MCF 10A (cell line): ENCODE data around the gene CCDC148. TPM values are rescaled to one million over a fixed set of nuclear protein-coding genes. Genes with fewer than 3 reads are reported as not detected.

Experiments used
- BruUV-seq: library from RNA; stranded (reverse); fragments of 400-500 nt; replicated peaks from 2 replicates; lab custom pipeline; 2021; lab: Mats Ljungman, UMichigan
- CTCF ChIA-PET: fragments of 300-600 bp; sonication (Branson Sonifier 250); formaldehyde crosslinking; extraction: SDS; loops from one replicate; lab custom pipeline; 2021; ENCODE audit warnings: antibody characterized with exemption, inconsistent platforms; lab: Yijun Ruan, JAX
- POLR2A ChIA-PET: fragments of 300-600, 350-650 bp; sonication (Branson Sonifier 250); formaldehyde crosslinking; extraction: SDS; loops from one replicate; lab custom pipeline; 2020; ENCODE audit warnings: antibody characterized with exemption, inconsistent platforms; lab: Yijun Ruan, JAX
- DNase-seq: peaks from one replicate; pipeline ENCODE4 v3.0.0-alpha.2; 2018; ENCODE audit not compliant: unreplicated experiment
- H3K27ac Mint-ChIP-seq: one replicate; pipeline ENCODE4 v1.8.0; 2022; ENCODE audit warnings: mild to moderate bottlenecking, low read depth, mixed read lengths; ENCODE audit not compliant: unreplicated experiment
- H3K27me3 Mint-ChIP-seq: one replicate; pipeline ENCODE4 v1.8.0; 2022; ENCODE audit warnings: mixed read lengths; ENCODE audit not compliant: insufficient read depth, unreplicated experiment
- H3K36me3 Mint-ChIP-seq: one replicate; pipeline ENCODE4 v1.8.0; 2022; ENCODE audit warnings: mild to moderate bottlenecking, moderate library complexity, mixed read lengths; ENCODE audit not compliant: insufficient read depth, unreplicated experiment
- H3K4me1 Mint-ChIP-seq: one replicate; pipeline ENCODE4 v1.8.0; 2022; ENCODE audit warnings: mixed read lengths; ENCODE audit not compliant: insufficient read depth, unreplicated experiment
- H3K4me3 Mint-ChIP-seq: one replicate; pipeline ENCODE4 v1.8.0; 2022; ENCODE audit warnings: mild to moderate bottlenecking, moderate library complexity, mixed read lengths; ENCODE audit not compliant: unreplicated experiment
- H3K9me3 Mint-ChIP-seq: one replicate; pipeline ENCODE4 v1.8.0; 2022; ENCODE audit warnings: mixed read lengths; ENCODE audit not compliant: unreplicated experiment
- CTCF ChIP-seq: fragments of 200-600 bp; IDR thresholded peaks from one replicate; pipeline ENCODE4 v1.8.0; 2022; ENCODE audit warnings: antibody characterized with exemption, mild to moderate bottlenecking; ENCODE audit not compliant: unreplicated experiment
- intact Hi-C: fragments of 100-400 bp; cut with micrococcal nuclease; formaldehyde crosslinking; loops from 2 replicates; pipeline ENCODE4 v1.14.1; 2022
- total RNA-seq: library from RNA; stranded (reverse); gene quantifications from 2 replicates; pipeline ENCODE4 v1.2.3, GENCODE V29; 2022

Gene CCDC148
- total RNA-seq, 1 experiment from 2014 or later, result 0.51 TPM

- POLR2A ChIA-PET, result no interaction called here
- no peak for DNase-seq
- no peak for TF ChIP-seq CTCF
- Mint-ChIP-seq H3K4me3 (no peak overlapping the region), H3K27me3 (no peaks in the 10 kb centered on the region), H3K27ac (no peak overlapping the region), H3K36me3 (peaks cover 8% of the 10 kb centered on the region), H3K4me1 (peaks cover 26% of the 10 kb centered on the region), H3K9me3 (no peaks in the 10 kb centered on the region)
- CTCF ChIA-PET, result no interaction called here
- no TSS peak for BruUV-seq
- intact Hi-C loops, result no loop called here
Observed at GRCh38 chr2:158495175-158495574, 38.6 kb upstream of the CCDC148 start.

- Mint-ChIP-seq H3K27ac (peak overlapping the region; percentile 36), H3K36me3 (no peaks in the 10 kb centered on the region), H3K27me3 (no peaks in the 10 kb centered on the region), H3K9me3 (no peaks in the 10 kb centered on the region), H3K4me3 (no peak overlapping the region), H3K4me1 (peaks cover 37% of the 10 kb centered on the region)
- DNase-seq, result no peak
- no TSS peak for BruUV-seq
- intact Hi-C loops, result no loop called here
- POLR2A ChIA-PET, result interaction anchor here (0.6 to 1.2 kb wide), 3 partner anchors 13 to 82 kb away, joined by 3 read pairs; no protein-coding TSS in a partner anchor
- TF ChIP-seq CTCF, result no peak
- CTCF ChIA-PET, result interaction anchor here (0.9 to 1.0 kb wide), 2 partner anchors 19 to 461 kb away, joined by 3 read pairs; no protein-coding TSS in a partner anchor
Observed at GRCh38 chr2:158493458-158493857, 36.9 kb upstream of the CCDC148 start.

GRCh38 chr2:158491072-158491471 lies 34.5 kb upstream of the CCDC148 start:
- no peaks in the 10 kb centered on the region for H3K9me3 Mint-ChIP-seq
- CTCF ChIA-PET, result interaction anchor here (0.7 to 1.3 kb wide), 3 partner anchors 29 to 413 kb away, joined by 3 to 6 read pairs (median 4); no protein-coding TSS in a partner anchor
- no peaks in the 10 kb centered on the region for H3K36me3 Mint-ChIP-seq
- BruUV-seq, result no TSS peak
- H3K4me3 Mint-ChIP-seq, result no peak overlapping the region
- DNase-seq, result no peak
- no peak for TF ChIP-seq CTCF
- no peak overlapping the region for H3K27ac Mint-ChIP-seq
- intact Hi-C loops, result no loop called here
- peaks cover 39% of the 10 kb centered on the region for H3K4me1 Mint-ChIP-seq
- POLR2A ChIA-PET, result interaction anchor here (0.6 kb wide), 1 partner anchor 31 kb away, joined by 3 read pairs; no protein-coding TSS in a partner anchor
- H3K27me3 Mint-ChIP-seq, result no peaks in the 10 kb centered on the region

- Mint-ChIP-seq H3K27ac (no peak overlapping the region), H3K36me3 (no peaks in the 10 kb centered on the region), H3K4me1 (peaks cover 39% of the 10 kb centered on the region), H3K4me3 (no peak overlapping the region), H3K9me3 (no peaks in the 10 kb centered on the region), H3K27me3 (no peaks in the 10 kb centered on the region)
- TF ChIP-seq CTCF, result no peak
- BruUV-seq, result no TSS peak
- intact Hi-C loops, result no loop called here
- POLR2A ChIA-PET, result interaction anchor here (0.7 to 2.4 kb wide), 5 partner anchors 16 to 56 kb away, joined by 3 to 11 read pairs (median 3); no protein-coding TSS in a partner anchor
- DNase-seq, result no peak
- CTCF ChIA-PET, result interaction anchor here (0.6 to 1.5 kb wide), 6 partner anchors 11 to 767 kb away, joined by 3 to 6 read pairs (median 4); no protein-coding TSS in a partner anchor
Observed at GRCh38 chr2:158489366-158490112, 33.0 kb upstream of the CCDC148 start.
